ENCODE measurements around the gene A2ML1. TPM values are rescaled to one million over a fixed set of nuclear protein-coding genes. Genes with fewer than 3 reads are reported as not detected.

The A2ML1 gene
- total and polyA plus RNA-seq, 2 of the 4 experiments (the other 2 are of a cell fraction), result not detected

DNA sequence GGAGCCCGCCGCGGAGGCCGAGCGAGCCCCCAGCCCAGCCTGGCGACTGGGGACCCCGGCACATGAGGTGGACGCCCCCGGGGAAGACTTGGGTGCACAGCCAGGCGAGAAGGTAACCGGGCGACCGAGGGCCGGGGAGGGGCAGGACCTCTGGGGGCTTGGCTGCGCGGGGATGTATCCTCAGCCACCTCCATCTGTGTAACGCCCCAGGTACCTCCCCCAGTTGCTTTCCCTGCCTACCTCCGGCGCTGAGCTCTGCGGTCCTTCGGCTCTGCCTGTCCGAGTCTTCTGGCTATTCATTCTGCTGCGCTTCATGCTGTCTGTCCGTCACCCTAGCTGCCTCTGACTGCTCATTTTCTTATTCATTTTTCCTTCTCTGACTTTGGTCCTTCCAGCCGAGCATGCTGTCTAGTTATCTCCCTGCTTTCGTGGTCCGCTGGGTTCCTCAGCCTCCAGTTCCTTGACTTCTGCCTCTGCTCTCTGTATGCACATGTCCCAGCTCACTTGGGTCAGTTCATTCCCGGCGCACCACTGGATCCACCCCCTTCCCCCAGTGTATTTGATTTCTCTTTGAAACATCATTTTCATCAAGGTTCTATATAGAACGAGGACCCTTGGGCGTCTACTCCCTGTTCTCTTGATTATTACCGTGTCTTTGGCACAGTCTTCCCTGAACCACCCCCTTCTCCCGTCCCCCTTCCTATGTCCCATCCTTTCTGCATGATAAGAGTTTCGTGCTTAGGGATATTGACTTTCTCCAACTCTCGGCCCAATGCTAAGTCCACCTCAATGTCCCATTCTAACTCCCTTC is 92.5 kb downstream of the A2ML1 start:
- WGBS, 2 experiments (ENCODE audit: extremely low coverage in 2 of 2, insufficient read length in 1 of 2), result 3% methylated on average over 7 of the region's 35 CpGs; no CpG with 5 or more reads in 1 of the 2 experiments
- Histone ChIP-seq H3K23ac (ENCODE audit: low read depth, low read length) (peak overlapping the region; percentile 80), H3K14ac (replicated peaks; ENCODE audit: low read depth, low read length) (peak overlapping the region; percentile 79), H3K36me3 (ENCODE audit: control insufficient read depth, insufficient read depth, low read length) (peaks cover 4% of the 10 kb centered on the region), H3K4me2 (ENCODE audit: low read depth, low read length) (peak overlapping the region; percentile 89), H2BK15ac (ENCODE audit: low read depth, low read length) (peak overlapping the region; percentile 45; the same call in 1 of the 3 replicates), H3K9ac (ENCODE audit: low read depth, low read length) (peak overlapping the region; percentile 76), H3K18ac (ENCODE audit: low read depth, low read length) (no peak overlapping the region; the same call in 1 of the 2 replicates), H2BK5ac (ENCODE audit: low read depth, low read length, poor library complexity, severe bottlenecking) (peak overlapping the region; percentile 22), H3K4ac (ENCODE audit: low read depth, low read length) (peak overlapping the region; percentile 76), H3K4me3 (ENCODE audit: insufficient read depth, low read depth, low read length) (peak overlapping the region; percentile 78), H2AFZ (replicated peaks; ENCODE audit: low read length, poor library complexity) (peak overlapping the region; percentile 95), H3K9me1 (ENCODE audit: insufficient read depth, low read length) (peaks cover 12% of the 10 kb centered on the region), H2BK20ac (ENCODE audit: low read depth, low read length) (no peak overlapping the region), H3K27me3 (ENCODE audit: control insufficient read depth, insufficient read depth, low read length) (no peaks in the 10 kb centered on the region), H4K5ac (ENCODE audit: low read depth, low read length) (no peak overlapping the region), H3K9me3 (ENCODE audit: control insufficient read depth, insufficient read depth, low read length) (no peaks in the 10 kb centered on the region), H3K79me1 (ENCODE audit: low read depth in 1 of 2, low read length in 2 of 2) (peaks cover 7 to 31% of the 10 kb centered on the region in 2 experiments), H4K20me1 (ENCODE audit: insufficient read depth, low read length) (no peaks in the 10 kb centered on the region), H4K91ac (ENCODE audit: insufficient read depth, low read depth, low read length) (peak overlapping the region; percentile 20), H3K27ac (ENCODE audit: insufficient read depth, low read length) (peak overlapping the region; percentile 33), H3K56ac (ENCODE audit: extremely low read depth, insufficient read depth, low read length) (peak overlapping the region; percentile 22), H2AK9ac (replicated peaks; ENCODE audit: low read depth, low read length, poor library complexity) (peak overlapping the region; percentile 88), H3K4me1 (ENCODE audit: control insufficient read depth, insufficient read depth, low read length) (peaks cover 2% of the 10 kb centered on the region), H2BK120ac (ENCODE audit: low read depth, low read length) (peak overlapping the region; percentile 42; the same call in 1 of the 2 replicates), H4K8ac (ENCODE audit: low read depth in 2 of 2, low read length in 2 of 2) (peak overlapping the region in 1 of 2 experiments; percentile 11; a peak in 1 of 4 replicates), H2AK5ac (ENCODE audit: low read depth, low read length) (no peak overlapping the region)
- intact Hi-C loops (cut with micrococcal nuclease) (loop anchor here (2.0 kb wide), 1 partner anchor 34 kb away; the partner anchor contains the start of gene M6PR), in situ Hi-C loops (cut with MboI; ENCODE audit: low sequenced_read_pairs) (no loop called here), dilution Hi-C loops (cut with HindIII; ENCODE audit: low sequenced_read_pairs, unreplicated experiment) (no loop called here)
- ChIA-PET CTCF (interaction anchor here (1.1 to 1.9 kb wide), 4 partner anchors 21 to 25 kb away, joined by 3 to 5 read pairs (median 4); no protein-coding TSS in a partner anchor), POLR2A (ENCODE audit: unreplicated experiment) (interaction anchor here (0.6 kb wide), 1 partner anchor 24 kb away, joined by 3 read pairs; no protein-coding TSS in a partner anchor)
- ATAC-seq (ENCODE audit: low read depth) (peak; percentile 72), DNase-seq (peak; percentile 37)
- no TSS peak for BruUV-seq (replicated peaks)
- TF ChIP-seq MXI1 (IDR thresholded peaks at IDR 0.05; ENCODE audit: borderline replicate concordance, low read depth, low read length) (peak; percentile 59; the same call in 1 of the 2 replicates), NFE2L2 (IDR thresholded peaks at IDR 0.05; ENCODE audit: low read depth, low read length) (no peak)
